Subcutaneous abdominal adipose tissue (tissue), 5 donors: ENCODE data around the gene ZBTB16.

Experiments used
- H3K27ac ChIP-seq: one replicate; pipeline ENCODE4 v1.7.0; 2013; ENCODE audit warnings: low read depth, mild to moderate bottlenecking, inconsistent platforms, low read length, moderate library complexity
- H3K27me3 ChIP-seq, 5 donors: one replicate each; pipeline ENCODE4 v1.7.0; 2013; ENCODE audit warnings: low read length in 5 of 5, inconsistent platforms in 1 of 5; ENCODE audit not compliant: control insufficient read depth in 5 of 5, insufficient read depth in 4 of 5
- H3K36me3 ChIP-seq, 5 donors: one replicate each; pipeline ENCODE4 v1.7.0; 2013; ENCODE audit warnings: low read length in 5 of 5; ENCODE audit not compliant: control insufficient read depth in 5 of 5, insufficient read depth in 5 of 5
- H3K4me1 ChIP-seq, 5 donors: one replicate each; pipeline ENCODE4 v1.7.0; 2013; ENCODE audit warnings: low read length in 5 of 5, mild to moderate bottlenecking in 3 of 5, moderate library complexity in 1 of 5; ENCODE audit not compliant: control insufficient read depth in 5 of 5, insufficient read depth in 5 of 5
- H3K4me3 ChIP-seq, 5 donors: one replicate each; pipeline ENCODE4 v1.7.0; 2013; ENCODE audit warnings: low read length in 5 of 5, low read depth in 1 of 5
- H3K9ac ChIP-seq, 5 donors: one replicate each; pipeline ENCODE4 v1.7.0; 2013; ENCODE audit warnings: low read length in 5 of 5, mild to moderate bottlenecking in 4 of 5, moderate library complexity in 3 of 5
- H3K9me3 ChIP-seq, 5 donors: one replicate each; pipeline ENCODE4 v1.7.0; 2013; ENCODE audit warnings: low read length in 5 of 5; ENCODE audit not compliant: control insufficient read depth in 5 of 5
- donor health status: healthy.
- donor health status: healthy.
- donor health status: healthy.
- donor health status: healthy.
- donor health status: healthy.

ZBTB16 gene

GRCh38 chr11:114080769-114081168 lies 21.3 kb downstream of the ZBTB16 start:
- H3K4me1 ChIP-seq: peaks cover 29 to 99% (median 93%) of the 10 kb centered on the region in 5 donors

DNA sequence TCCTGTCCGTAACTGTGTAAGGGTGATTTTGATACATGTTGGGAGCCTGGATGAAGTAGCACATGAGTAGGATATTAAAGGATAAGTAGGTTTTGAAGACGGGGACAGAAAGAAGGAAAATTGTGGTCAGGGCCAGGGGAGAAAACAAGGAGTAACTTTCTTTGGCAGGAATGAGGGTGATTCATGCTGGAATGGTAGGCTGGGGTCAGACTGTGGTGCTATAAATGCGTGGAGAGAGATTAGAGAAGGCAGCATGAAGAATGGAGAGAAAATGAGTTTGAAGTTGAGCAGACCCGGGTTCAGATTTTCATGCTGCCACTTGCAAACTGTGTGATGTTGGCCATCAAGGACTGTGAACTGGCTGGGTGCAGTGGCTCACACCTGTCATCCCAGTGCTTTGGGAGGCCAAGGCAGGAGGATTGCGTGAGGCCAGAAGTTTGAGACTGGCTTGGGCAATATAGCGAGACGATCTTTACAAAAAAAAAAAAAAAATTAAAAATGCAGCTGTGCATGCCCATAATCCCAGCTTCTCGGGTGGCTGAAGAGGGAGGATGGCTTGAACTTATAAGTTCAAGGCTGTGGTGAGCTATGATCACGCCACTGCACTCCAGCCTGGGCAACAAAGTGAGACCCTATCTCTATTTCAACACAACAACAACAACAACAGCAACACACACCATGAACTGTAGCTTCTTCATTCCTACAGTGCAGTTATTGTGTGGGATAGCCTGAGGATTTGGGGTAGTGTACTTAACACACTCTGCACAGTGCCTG lies 22.3 kb downstream of the ZBTB16 start:
- no peak overlapping the region for H3K4me3 ChIP-seq

More at GRCh38 chr11:114080769-114081168, 21.3 kb downstream of the ZBTB16 start:
- H3K27ac ChIP-seq: peak overlapping the region; percentile 97
- H3K9me3 ChIP-seq: no peaks in the 10 kb centered on the region
- no peak overlapping the region for H3K9ac ChIP-seq
- peak overlapping the region in 1 of 5 donors; percentile 42 for H3K4me3 ChIP-seq
- peaks cover 0 to 22% (median 18%) of the 10 kb centered on the region in 5 donors for H3K36me3 ChIP-seq
- no peaks in the 10 kb centered on the region for H3K27me3 ChIP-seq

DNA sequence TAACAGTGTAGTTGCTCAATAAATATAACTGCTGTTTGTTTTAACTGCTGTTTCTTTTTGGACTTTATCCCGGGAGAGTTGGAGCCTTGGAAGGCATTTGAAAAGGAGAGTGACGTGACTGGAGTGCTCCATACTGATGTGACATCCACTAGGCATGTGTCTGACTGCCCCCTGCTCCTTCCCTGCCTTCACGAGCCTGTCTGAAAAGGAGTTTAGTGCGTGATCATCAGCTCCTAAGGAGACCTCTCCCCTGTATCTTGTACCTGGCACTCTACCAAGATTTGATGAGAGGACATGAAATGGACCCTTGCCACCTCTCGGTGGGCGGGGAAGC lies 22.9 kb downstream of the ZBTB16 start:
- Histone ChIP-seq H3K9ac (no peak overlapping the region), H3K4me1 (peaks cover 30 to 100% (median 91%) of the 10 kb centered on the region in 5 donors), H3K4me3 (no peak overlapping the region), H3K9me3 (no peaks in the 10 kb centered on the region), H3K36me3 (peaks cover 0 to 27% (median 16%) of the 10 kb centered on the region in 5 donors), H3K27me3 (no peaks in the 10 kb centered on the region), H3K27ac (peak overlapping the region; percentile 97)

More for the DNA sequence above, 22.3 kb downstream of the ZBTB16 start:
- no peaks in the 10 kb centered on the region for H3K9me3 ChIP-seq
- peak overlapping the region in 1 of 5 donors; percentile 57 for H3K9ac ChIP-seq
- peaks cover 32 to 100% (median 93%) of the 10 kb centered on the region in 5 donors for H3K4me1 ChIP-seq
- H3K27me3 ChIP-seq: no peaks in the 10 kb centered on the region
- peaks cover 0 to 27% (median 17%) of the 10 kb centered on the region in 5 donors for H3K36me3 ChIP-seq
- H3K27ac ChIP-seq: peak overlapping the region; percentile 97

- Histone ChIP-seq H3K9me3 (no peaks in the 10 kb centered on the region), H3K9ac (peak overlapping the region in 1 of 5 donors; percentile 20), H3K27me3 (no peaks in the 10 kb centered on the region), H3K4me3 (no peak overlapping the region), H3K27ac (peak overlapping the region; percentile 97), H3K4me1 (peaks cover 30 to 99% (median 87%) of the 10 kb centered on the region in 5 donors), H3K36me3 (peaks cover 0 to 27% (median 14%) of the 10 kb centered on the region in 5 donors)
Observed at GRCh38 chr11:114082767-114083181, 23.3 kb downstream of the ZBTB16 start.

DNA sequence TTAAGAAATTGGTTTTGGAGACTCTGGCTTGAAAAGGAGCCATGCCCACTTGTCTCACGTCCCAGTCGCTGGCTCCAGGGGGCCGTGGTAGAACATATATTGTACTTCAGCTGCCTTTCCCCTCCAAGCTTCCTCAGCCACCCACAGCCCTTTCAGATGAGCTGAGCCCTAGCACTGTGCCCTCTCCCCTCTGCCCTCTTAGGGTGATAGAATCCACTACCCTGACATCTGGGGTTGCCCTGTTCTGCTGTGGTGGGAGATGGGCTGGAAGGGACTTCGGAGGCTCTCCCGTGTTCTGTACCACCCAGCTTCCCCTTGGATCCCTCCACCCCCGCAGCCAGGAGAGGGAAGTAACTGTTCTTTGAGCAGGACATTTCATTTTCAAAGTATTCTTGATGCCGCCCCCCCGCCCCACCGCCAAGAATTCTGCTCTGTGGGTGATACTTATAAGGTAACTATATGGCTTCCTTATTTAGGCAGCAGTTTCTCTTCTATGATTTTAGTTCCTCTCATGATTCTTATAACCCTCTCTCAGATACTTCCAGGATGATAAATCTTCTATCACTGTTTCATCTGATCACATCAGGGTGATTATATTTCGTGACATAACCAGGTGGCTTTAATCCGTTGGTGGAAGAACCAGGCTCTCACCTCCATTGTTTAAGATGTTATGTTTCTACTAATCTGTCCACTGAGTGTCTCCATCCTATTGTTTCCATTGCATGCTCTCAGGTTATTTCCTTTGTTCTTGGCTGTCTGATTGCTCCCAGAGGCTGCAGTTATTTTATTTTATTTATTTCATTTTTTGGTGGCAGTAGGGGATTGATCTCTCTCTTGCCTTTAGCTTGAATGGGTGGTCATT lies 24.1 kb downstream of the ZBTB16 start:
- Histone ChIP-seq H3K4me3 (no peak overlapping the region), H3K9ac (peak overlapping the region in 1 of 5 donors; percentile 42)

DNA sequence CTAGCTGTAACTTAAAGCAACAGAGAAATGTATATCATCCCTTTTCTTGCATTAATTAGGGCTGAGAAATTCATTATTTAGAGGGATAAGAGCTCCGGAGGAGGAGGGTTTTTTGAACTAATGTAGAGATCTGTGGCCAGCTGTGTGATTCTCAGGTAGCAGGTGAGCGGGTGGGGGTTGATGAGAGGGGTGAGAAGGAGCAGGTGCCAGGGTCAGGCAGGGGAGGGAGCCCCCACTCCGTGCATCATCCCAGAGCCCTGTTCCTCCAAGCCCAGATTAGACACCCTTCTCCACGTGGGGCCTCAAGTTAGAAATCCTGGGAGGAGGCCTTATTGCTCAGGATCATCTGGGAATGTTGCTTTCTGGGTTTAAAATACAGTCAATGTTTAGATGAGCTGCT lies 24.9 kb downstream of the ZBTB16 start:
- Histone ChIP-seq H3K27me3 (no peaks in the 10 kb centered on the region), H3K9me3 (no peaks in the 10 kb centered on the region), H3K9ac (no peak overlapping the region), H3K36me3 (peaks cover 0 to 29% (median 14%) of the 10 kb centered on the region in 5 donors), H3K27ac (peak overlapping the region; percentile 39), H3K4me3 (no peak overlapping the region), H3K4me1 (peaks cover 27 to 96% (median 84%) of the 10 kb centered on the region in 5 donors)

More for the DNA sequence above, 24.1 kb downstream of the ZBTB16 start:
- Histone ChIP-seq H3K27ac (peak overlapping the region; percentile 97), H3K27me3 (no peaks in the 10 kb centered on the region), H3K9me3 (no peaks in the 10 kb centered on the region), H3K4me1 (peaks cover 30 to 95% (median 84%) of the 10 kb centered on the region in 5 donors), H3K36me3 (peaks cover 0 to 26% (median 12%) of the 10 kb centered on the region in 5 donors)

DNA sequence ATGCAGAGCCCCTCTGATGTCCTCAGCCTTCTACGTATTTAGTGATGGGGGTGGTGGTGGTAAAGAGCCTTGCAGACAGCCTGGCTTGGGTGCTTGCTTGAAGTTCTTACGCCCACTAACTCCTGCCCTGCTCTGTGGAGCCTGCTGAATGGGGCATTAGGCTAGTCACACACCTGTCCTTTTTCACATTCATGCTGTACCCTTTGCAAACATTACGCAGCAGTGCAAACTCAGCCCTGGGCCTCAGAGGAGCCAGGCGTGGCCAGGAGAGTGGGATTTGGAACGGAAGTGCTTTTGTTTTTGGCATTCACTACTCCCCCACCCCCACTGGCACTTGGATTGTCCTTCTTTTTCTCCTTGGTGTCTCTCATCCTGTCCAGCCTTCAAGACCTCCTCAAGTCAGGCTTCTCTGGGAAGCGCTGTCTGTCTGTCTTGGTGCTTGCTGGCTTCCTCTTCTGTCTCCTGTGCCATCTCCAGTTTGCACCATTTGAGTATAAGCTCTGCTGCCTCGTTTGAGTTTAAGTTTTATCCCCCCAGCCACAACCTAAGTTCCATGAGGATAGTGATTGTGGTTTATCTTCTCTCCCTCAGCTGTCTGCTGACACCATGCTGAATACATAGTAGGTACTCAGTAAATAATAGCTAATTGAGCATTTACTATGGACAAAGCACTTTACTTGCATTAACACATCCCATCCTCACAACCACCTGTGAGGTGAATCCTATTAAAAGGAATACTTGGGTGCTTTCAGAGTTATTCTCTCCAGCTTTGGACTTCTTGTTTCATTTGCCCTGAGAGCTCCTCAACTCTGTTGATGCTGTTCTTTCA lies 26.7 kb downstream of the ZBTB16 start:
- Histone ChIP-seq H3K4me3 (no peak overlapping the region), H3K27me3 (no peaks in the 10 kb centered on the region), H3K4me1 (peaks cover 13 to 96% (median 84%) of the 10 kb centered on the region in 5 donors), H3K36me3 (peaks cover 0 to 29% (median 14%) of the 10 kb centered on the region in 5 donors), H3K27ac (peak overlapping the region; percentile 39), H3K9ac (no peak overlapping the region), H3K9me3 (no peaks in the 10 kb centered on the region)

GRCh38 chr11:114087025-114087424 lies 27.5 kb downstream of the ZBTB16 start:
- Histone ChIP-seq H3K9me3 (no peaks in the 10 kb centered on the region), H3K4me3 (no peak overlapping the region), H3K36me3 (peaks cover 0 to 29% (median 14%) of the 10 kb centered on the region in 5 donors), H3K27me3 (no peaks in the 10 kb centered on the region), H3K4me1 (peaks cover 9 to 96% (median 84%) of the 10 kb centered on the region in 5 donors), H3K27ac (peak overlapping the region; percentile 39), H3K9ac (no peak overlapping the region)

- peaks cover 11 to 95% (median 79%) of the 10 kb centered on the region in 5 donors for H3K4me1 ChIP-seq
- no peak overlapping the region for H3K27ac ChIP-seq
- H3K36me3 ChIP-seq: peaks cover 0 to 24% (median 9%) of the 10 kb centered on the region in 5 donors
Observed at GRCh38 chr11:114088216-114088615, 28.7 kb downstream of the ZBTB16 start.

More at GRCh38 chr11:114088216-114088615, 28.7 kb downstream of the ZBTB16 start:
- H3K27me3 ChIP-seq: no peaks in the 10 kb centered on the region
- H3K4me3 ChIP-seq: no peak overlapping the region
- no peaks in the 10 kb centered on the region for H3K9me3 ChIP-seq
- peak overlapping the region in 1 of 5 donors; percentile 4 for H3K9ac ChIP-seq
